Small intestine (tissue), 7 donors: Measurements from ENCODE around the gene MSI2. TPM values are rescaled to one million over a fixed set of nuclear protein-coding genes. Genes with fewer than 3 reads are reported as not detected.

Experiments used
- DNase-seq, 2 donors: peaks; one replicate each; pipeline versions ENCODE4 v3.0.0 to v3.0.0-alpha.2; 2013
- FAIRE-seq: peaks from 2 replicates; lab custom pipeline; 2012; peaks lifted over from hg19 to GRCh38; lab: Jason Lieb, UNC
- H3K27ac ChIP-seq, 3 donors: one replicate each; pipeline ENCODE4 v1.5.1; 2013; ENCODE audit warnings: low read length in 2 of 3, mild to moderate bottlenecking in 2 of 3, control low read depth in 1 of 3, inconsistent platforms in 1 of 3, low read depth in 1 of 3, moderate library complexity in 1 of 3
- H3K27me3 ChIP-seq, 3 donors: one replicate each; pipeline ENCODE4 v1.6.1; 2013; ENCODE audit warnings: low read length in 3 of 3, inconsistent platforms in 1 of 3; ENCODE audit not compliant: control insufficient read depth in 3 of 3, insufficient read depth in 3 of 3
- H3K36me3 ChIP-seq, 3 donors: one replicate each; pipeline ENCODE4 v1.6.1; 2013; ENCODE audit warnings: low read length in 3 of 3, inconsistent platforms in 1 of 3, low read depth in 1 of 3, mild to moderate bottlenecking in 1 of 3, moderate library complexity in 1 of 3; ENCODE audit not compliant: control insufficient read depth in 3 of 3, insufficient read depth in 2 of 3
- H3K4me1 ChIP-seq, 3 donors: one replicate each; pipeline ENCODE4 v1.6.1; 2013; ENCODE audit warnings: low read length in 2 of 3, inconsistent platforms in 1 of 3, low read depth in 1 of 3, mild to moderate bottlenecking in 1 of 3, moderate library complexity in 1 of 3; ENCODE audit not compliant: control insufficient read depth in 3 of 3, insufficient read depth in 2 of 3
- H3K4me3 ChIP-seq, 3 donors: one replicate each; pipeline ENCODE4 v1.5.1; 2013; ENCODE audit warnings: low read length in 3 of 3, control low read depth in 1 of 3, inconsistent platforms in 1 of 3, low read depth in 1 of 3, mild to moderate bottlenecking in 1 of 3, moderate library complexity in 1 of 3
- H3K9me3 ChIP-seq, 2 donors: one replicate each; pipeline ENCODE4 v1.6.1; 2013; ENCODE audit warnings: low read depth in 1 of 2, low read length in 1 of 2; ENCODE audit not compliant: control insufficient read depth in 2 of 2, insufficient read depth in 1 of 2
- WGBS, 3 donors: extraction: QIAGEN DNeasy Blood & Tissue Kit; methylation state at CpG; one replicate each; pipeline ENCODE4 v1.1.7; 2013; 5-methylcytosine and 5-hydroxymethylcytosine counted together
- polyA plus RNA-seq, 4 donors: library from polyadenylated mRNA; stranded (reverse) in 3 of 4; unstranded in 1 of 4; fragments of 200-250 nt in 3 of 4; fragments of 120-200 nt in 1 of 4; gene quantifications; one replicate each; pipeline versions ENCODE4 v1.2.1 to v1.2.3, GENCODE V29; 2013
- donor health status: healthy with polysubstance abuse.
- donor health status: control.
- donor health status: control.
- donor health status: Bipolar disorder and iron deficiency.
- donor health status: healthy.

Gene MSI2
- polyA plus RNA-seq, 4 donors: 5.1 to 49.4 (median 12.6) TPM

DNA sequence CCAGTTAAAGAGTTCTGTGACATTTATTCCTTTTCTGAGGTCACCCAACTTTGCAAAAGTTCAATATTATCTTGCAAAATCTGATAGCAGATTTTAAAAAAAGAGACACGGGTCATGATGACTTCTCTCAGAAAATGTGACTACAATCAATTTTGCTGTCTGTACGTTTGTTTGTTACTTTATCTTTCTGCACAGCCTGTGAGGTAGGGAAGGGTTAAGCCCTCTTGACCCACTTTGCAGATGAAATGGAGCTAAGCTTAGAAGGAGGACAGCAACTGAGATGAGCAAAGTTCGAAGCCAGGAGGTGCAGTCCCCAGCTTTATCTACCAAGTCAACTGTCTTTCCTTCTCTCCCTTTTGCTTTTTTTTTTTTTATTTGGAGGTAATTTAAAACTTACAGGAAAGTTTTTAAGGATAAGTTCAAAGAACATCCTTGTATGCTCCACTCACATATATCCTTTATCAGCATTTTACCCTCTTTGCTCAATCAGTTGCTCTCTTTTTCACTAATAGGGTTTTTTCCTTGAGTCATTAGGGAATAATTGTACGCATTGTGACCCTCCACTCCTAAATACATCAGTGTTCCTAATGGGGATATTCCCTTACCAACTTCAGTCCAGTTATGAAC is 86.8 kb downstream of the MSI2 start:
- peaks cover 0 to 3% (median 0%) of the 10 kb centered on the region in 3 donors for H3K4me1 ChIP-seq
- H3K9me3 ChIP-seq: no peaks in the 10 kb centered on the region
- no peak for DNase-seq
- H3K4me3 ChIP-seq: no peak overlapping the region
- H3K27me3 ChIP-seq: no peaks in the 10 kb centered on the region
- H3K36me3 ChIP-seq: peaks cover 0 to 37% (median 0%) of the 10 kb centered on the region in 3 donors
- no peak overlapping the region for H3K27ac ChIP-seq
- FAIRE-seq: no peak
- WGBS, 3 donors: 77 to 81% (median 80%) methylated on average over 4 of the region's 4 CpGs

DNA sequence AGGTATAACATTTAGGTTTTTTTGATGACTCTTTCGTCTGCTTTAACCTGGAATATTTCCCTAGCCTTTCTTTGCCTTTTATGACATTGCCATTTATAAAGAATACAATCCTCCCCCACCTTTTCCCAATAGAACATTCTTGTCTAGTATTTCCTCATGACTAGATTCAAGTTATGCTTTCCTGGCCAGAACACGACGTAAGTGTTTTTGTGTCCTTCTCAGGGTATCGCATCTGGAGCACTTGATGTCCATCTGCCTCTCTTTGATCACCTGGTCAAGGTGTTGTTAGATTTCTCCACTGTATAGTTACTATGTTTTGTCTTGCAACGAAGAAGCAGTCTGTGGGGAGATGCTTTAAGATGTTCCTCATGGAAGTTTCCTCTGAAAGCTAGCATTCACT is 87.4 kb downstream of the MSI2 start:
- 92 to 94% (median 93%) methylated on average over 5 of the region's 5 CpGs for WGBS, 3 donors
- FAIRE-seq: no peak

DNA sequence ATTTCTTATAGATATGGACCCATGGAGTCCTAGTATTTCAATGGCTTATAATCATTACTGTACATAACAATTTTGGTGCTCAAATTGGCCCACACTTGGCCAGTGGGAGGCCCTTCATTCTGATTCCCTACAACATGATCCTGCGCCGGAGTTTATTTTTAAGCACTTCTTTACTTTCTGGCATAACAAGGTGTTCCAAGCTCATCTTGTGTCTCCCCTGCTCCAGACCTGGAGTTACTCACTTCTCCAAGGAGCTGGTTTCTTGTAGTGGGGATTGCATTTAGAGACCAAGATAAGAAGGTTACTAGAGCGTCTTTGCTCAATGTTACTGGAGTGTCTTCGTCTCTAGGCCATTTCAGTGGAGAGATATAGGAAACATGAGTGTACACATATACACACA is 87.9 kb downstream of the MSI2 start:
- Histone ChIP-seq H3K36me3 (peaks cover 0 to 39% (median 0%) of the 10 kb centered on the region in 3 donors), H3K4me3 (no peak overlapping the region), H3K27me3 (no peaks in the 10 kb centered on the region), H3K4me1 (peaks cover 0 to 5% (median 0%) of the 10 kb centered on the region in 3 donors), H3K9me3 (no peaks in the 10 kb centered on the region), H3K27ac (no peak overlapping the region)
- WGBS, 3 donors: 97% methylated on average over 4 of the region's 4 CpGs
- FAIRE-seq (no peak), DNase-seq (no peak)

More for the DNA sequence above, 87.4 kb downstream of the MSI2 start:
- no peak overlapping the region for H3K27ac ChIP-seq
- H3K27me3 ChIP-seq: no peaks in the 10 kb centered on the region
- no peak for DNase-seq
- H3K36me3 ChIP-seq: peaks cover 0 to 36% (median 0%) of the 10 kb centered on the region in 3 donors
- no peak overlapping the region for H3K4me3 ChIP-seq
- peaks cover 0 to 3% (median 0%) of the 10 kb centered on the region in 3 donors for H3K4me1 ChIP-seq
- H3K9me3 ChIP-seq: no peaks in the 10 kb centered on the region

DNA sequence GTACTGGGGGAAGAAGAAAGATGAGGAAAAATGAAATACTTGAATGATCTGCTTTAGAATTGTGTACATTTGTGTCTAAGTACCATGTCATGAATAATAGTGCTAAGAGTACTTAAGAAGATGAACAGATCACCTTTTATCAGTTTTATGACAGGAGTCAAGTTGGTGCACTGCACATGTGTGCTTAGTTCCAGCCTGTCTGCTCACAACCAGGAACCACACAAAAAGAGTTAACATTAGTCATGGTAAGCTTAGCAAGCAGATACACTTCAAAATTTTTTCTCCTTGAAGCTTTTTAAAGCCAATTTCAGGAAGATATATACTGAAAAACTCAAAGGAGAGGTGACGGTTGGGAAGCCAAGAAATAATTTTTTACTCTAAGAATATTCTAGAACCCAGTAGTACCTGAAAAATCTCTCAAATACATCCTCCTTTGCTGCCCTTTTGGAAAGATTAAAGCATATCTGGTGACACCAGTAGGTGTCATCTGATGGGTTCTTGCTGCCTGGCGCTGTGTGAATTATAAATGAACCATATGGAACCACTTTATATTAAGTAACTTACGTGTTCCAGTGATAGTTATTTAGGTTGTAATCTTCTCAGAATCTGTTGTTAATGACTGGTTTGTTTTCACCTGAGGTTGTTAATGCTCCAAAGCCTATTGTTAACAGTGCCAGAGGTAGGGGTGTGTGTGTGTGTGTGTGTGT is 93.4 kb downstream of the MSI2 start:
- no peaks in the 10 kb centered on the region for H3K9me3 ChIP-seq
- peaks cover 0 to 2% (median 0%) of the 10 kb centered on the region in 3 donors for H3K4me1 ChIP-seq
- no peak overlapping the region for H3K4me3 ChIP-seq
- no peaks in the 10 kb centered on the region for H3K27me3 ChIP-seq
- FAIRE-seq (no peak), DNase-seq (no peak)
- H3K27ac ChIP-seq: no peak overlapping the region
- WGBS, 3 donors: 84 to 96% (median 92%) methylated on average over 3 of the region's 3 CpGs
- peaks cover 0 to 32% (median 0%) of the 10 kb centered on the region in 3 donors for H3K36me3 ChIP-seq

DNA sequence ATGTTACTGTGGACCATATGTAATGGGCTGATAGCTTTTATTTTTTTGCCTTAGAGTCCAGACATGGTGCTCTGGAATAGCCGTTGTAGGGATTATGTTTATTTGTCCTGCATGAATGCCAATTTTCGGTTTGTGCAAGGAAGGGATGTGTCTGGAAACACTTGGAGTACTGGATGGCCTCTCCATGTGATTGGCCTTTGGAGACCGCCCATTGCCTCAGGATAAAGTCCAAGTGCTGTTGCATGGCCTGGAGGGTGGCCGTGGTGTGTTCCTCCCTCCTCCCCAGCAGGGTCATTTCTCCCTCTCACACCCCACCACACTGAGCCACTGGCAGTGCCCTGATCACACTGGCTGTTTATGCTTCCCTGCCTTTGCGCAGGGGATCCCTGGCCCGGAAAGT is 93.9 kb downstream of the MSI2 start:
- Histone ChIP-seq H3K9me3 (no peaks in the 10 kb centered on the region), H3K36me3 (peaks cover 0 to 32% (median 0%) of the 10 kb centered on the region in 3 donors), H3K4me1 (peaks cover 0 to 2% (median 1%) of the 10 kb centered on the region in 3 donors), H3K4me3 (no peak overlapping the region), H3K27ac (no peak overlapping the region), H3K27me3 (no peaks in the 10 kb centered on the region)
- WGBS, 3 donors: 72 to 89% (median 88%) methylated on average over 6 of the region's 6 CpGs
- FAIRE-seq (no peak), DNase-seq (no peak)

DNA sequence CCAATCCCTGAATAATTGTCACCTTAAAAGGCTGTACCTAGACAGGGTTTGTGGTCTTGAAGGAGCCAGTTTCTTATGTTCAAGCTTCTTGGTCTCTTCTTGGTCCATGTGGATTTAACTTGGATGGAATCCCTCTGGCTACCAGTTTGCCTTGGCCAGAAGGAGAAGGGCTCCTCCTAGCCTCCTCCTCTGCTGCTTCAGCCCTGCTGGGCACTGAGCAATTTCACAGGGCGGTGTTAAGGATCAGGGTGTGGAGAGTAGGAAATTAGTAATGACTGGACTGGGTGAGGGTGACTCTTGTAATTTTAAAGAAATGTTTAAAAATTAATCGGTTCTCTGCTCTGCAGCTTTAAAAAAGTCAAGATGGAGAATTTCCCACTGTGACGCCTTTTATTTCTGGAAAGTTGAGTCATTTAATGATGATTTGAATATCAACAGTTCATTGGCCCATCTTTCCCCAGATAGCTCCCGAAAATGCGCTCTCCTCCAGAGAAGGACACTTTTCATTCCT is 96.4 kb downstream of the MSI2 start:
- no peak overlapping the region for H3K4me3 ChIP-seq
- H3K4me1 ChIP-seq: peaks cover 0 to 19% (median 11%) of the 10 kb centered on the region in 3 donors
- no peaks in the 10 kb centered on the region for H3K9me3 ChIP-seq
- H3K36me3 ChIP-seq: peaks cover 0 to 31% (median 0%) of the 10 kb centered on the region in 3 donors
- FAIRE-seq: no peak
- H3K27me3 ChIP-seq: no peaks in the 10 kb centered on the region
- no peak overlapping the region for H3K27ac ChIP-seq
- 91 to 98% (median 95%) methylated on average over 5 of the region's 5 CpGs for WGBS, 3 donors
- DNase-seq: no peak

DNA sequence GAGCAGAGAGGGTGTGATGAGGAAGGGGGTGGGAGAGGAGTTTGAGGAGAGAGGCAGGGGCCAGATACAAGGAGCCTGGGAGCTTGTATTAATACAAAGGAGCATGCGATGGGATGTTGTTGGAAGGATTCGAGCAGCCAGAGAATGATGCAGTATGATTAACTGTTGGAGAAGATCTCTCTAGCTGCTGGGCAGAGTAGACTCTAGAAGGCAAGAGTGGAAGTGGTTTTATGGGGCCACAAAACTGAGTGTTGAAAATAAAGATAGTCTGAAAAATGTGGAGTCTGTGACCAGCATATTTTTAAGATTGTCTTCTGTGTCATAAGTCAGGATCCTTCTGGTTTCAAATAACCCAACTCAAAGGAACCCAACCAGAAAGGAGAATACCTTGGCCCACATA is 98.3 kb downstream of the MSI2 start:
- Histone ChIP-seq H3K27me3 (no peaks in the 10 kb centered on the region), H3K36me3 (peaks cover 0 to 22% (median 0%) of the 10 kb centered on the region in 3 donors), H3K9me3 (no peaks in the 10 kb centered on the region), H3K4me3 (no peak overlapping the region), H3K4me1 (peaks cover 0 to 24% (median 13%) of the 10 kb centered on the region in 3 donors), H3K27ac (peak overlapping the region in 1 of 3 donors; percentile 79)
- no peak for DNase-seq
- no peak for FAIRE-seq
- 79 to 86% (median 85%) methylated on average over 2 of the region's 2 CpGs for WGBS, 3 donors

DNA sequence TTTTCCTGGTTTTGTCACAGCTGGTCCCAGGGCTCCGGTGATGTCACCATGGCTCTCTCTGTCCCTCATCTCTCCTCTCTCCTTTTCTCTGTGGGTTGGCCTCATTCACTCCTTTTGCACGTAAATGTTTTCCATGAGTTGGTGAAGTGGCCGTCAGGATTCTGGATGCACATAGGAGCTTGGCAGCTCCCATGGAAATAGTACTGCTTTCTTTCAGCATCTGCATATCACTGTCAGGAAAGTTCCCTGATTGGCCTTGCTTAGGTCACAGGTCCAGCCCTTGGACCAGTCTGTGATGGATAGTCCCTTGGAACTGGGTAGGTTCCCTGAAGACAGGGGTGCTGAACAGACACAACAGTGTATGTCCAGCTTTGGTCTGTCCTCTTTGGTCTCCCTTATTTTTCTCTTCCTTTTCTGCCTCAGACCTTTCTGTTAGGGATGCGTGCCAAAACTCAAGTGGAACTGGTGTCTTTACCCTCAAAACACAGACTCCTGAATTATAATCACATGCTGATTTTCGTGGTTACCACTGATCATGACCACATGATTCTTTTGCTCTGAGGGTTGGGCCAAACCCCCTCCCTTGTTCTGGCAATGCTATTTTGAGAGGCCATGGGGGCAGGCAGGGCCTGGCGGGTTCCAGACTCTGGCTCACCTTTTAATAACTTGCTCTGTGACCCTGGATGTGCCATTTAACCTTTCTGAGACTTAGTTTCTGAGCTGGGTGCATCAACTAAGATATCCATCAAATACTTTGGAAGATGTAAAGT is 99.0 kb downstream of the MSI2 start:
- H3K36me3 ChIP-seq: peaks cover 0 to 21% (median 0%) of the 10 kb centered on the region in 3 donors
- peak overlapping the region in 1 of 3 donors; percentile 79 for H3K27ac ChIP-seq
- FAIRE-seq (no peak), DNase-seq (no peak)
- no peak overlapping the region for H3K4me3 ChIP-seq
- 79 to 85% (median 81%) methylated on average over 6 of the region's 6 CpGs for WGBS, 3 donors
- no peaks in the 10 kb centered on the region for H3K9me3 ChIP-seq
- peaks cover 0 to 24% (median 13%) of the 10 kb centered on the region in 3 donors for H3K4me1 ChIP-seq
- H3K27me3 ChIP-seq: no peaks in the 10 kb centered on the region
